ENCODE results near the gene FOXO3. TPM values are rescaled to one million over a fixed set of nuclear protein-coding genes. Genes with fewer than 3 reads are reported as not detected.

The FOXO3 gene
- total RNA-seq, 1 donor from 2014 or later: 60.3 TPM

- Mint-ChIP-seq H3K36me3 (ENCODE audit: unreplicated experiment) (peaks cover 9% of the 10 kb centered on the region), H3K27ac (ENCODE audit: unreplicated experiment) (peak overlapping the region; percentile 98), H3K9me3 (ENCODE audit: unreplicated experiment) (no peaks in the 10 kb centered on the region), H3K27me3 (ENCODE audit: unreplicated experiment) (no peaks in the 10 kb centered on the region), H3K4me1 (ENCODE audit: unreplicated experiment) (peaks cover 68% of the 10 kb centered on the region), H3K4me3 (ENCODE audit: unreplicated experiment) (no peak overlapping the region)
- TF ChIP-seq, protein P1, sequence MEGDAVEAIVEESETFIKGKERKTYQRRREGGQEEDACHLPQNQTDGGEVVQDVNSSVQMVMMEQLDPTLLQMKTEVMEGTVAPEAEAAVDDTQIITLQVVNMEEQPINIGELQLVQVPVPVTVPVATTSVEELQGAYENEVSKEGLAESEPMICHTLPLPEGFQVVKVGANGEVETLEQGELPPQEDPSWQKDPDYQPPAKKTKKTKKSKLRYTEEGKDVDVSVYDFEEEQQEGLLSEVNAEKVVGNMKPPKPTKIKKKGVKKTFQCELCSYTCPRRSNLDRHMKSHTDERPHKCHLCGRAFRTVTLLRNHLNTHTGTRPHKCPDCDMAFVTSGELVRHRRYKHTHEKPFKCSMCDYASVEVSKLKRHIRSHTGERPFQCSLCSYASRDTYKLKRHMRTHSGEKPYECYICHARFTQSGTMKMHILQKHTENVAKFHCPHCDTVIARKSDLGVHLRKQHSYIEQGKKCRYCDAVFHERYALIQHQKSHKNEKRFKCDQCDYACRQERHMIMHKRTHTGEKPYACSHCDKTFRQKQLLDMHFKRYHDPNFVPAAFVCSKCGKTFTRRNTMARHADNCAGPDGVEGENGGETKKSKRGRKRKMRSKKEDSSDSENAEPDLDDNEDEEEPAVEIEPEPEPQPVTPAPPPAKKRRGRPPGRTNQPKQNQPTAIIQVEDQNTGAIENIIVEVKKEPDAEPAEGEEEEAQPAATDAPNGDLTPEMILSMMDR (IDR thresholded peaks at IDR 0.05): no peak
- no peak for DNase-seq (ENCODE audit: extremely low spot score, unreplicated experiment)
Observed at GRCh38 chr6:108651340-108652227, 90.9 kb downstream of the FOXO3 start.

DNA sequence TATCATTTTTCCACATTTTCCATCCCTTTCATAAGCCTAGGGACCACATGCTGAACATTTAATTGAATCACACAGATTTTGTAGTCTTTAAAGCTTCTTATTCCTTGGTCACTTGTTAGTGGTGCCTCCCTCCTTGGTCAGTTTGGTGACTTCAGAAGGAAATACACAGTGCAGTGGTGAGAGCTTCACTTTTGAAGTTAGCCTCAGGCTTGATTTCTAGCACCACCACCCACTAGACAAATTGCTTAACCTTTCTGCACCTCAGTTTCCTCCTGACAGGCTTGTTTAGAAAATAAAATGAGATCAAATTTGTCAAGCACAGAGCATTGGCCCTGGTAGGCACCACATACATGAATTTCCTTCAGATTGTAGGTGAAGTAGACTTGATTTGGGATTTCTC lies 91.7 kb downstream of the FOXO3 start:
- TF ChIP-seq, protein P1 (IDR thresholded peaks at IDR 0.05): no peak
- DNase-seq (ENCODE audit: extremely low spot score, unreplicated experiment): no peak
- H3K4me1 Mint-ChIP-seq (ENCODE audit: unreplicated experiment): peaks cover 76% of the 10 kb centered on the region
- peaks cover 9% of the 10 kb centered on the region for H3K36me3 Mint-ChIP-seq (ENCODE audit: unreplicated experiment)
- no peak overlapping the region for H3K4me3 Mint-ChIP-seq (ENCODE audit: unreplicated experiment)
- H3K9me3 Mint-ChIP-seq (ENCODE audit: unreplicated experiment): no peaks in the 10 kb centered on the region
- no peaks in the 10 kb centered on the region for H3K27me3 Mint-ChIP-seq (ENCODE audit: unreplicated experiment)
- peak overlapping the region; percentile 98 for H3K27ac Mint-ChIP-seq (ENCODE audit: unreplicated experiment)

DNA sequence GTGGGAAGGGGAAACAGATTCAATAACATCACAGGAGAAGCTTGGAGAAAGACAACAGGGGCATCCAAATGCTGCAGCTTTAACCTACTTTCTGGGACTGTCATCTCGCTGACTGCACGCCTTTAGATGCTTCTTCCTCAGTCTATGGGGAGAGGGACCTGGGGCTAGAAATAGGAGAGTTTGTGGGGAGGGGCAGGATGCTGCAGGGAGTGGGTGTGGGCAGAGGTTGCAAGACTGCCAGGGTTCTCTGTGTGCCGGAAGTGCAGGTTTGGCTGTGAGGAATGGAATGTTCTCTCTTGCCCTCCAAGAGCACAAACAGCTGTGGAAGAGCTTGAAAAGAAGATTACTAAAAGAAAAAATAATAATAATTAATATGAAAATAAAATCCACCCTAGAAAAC lies 93.2 kb downstream of the FOXO3 start:
- TF ChIP-seq, protein P1 (IDR thresholded peaks at IDR 0.05): no peak
- Mint-ChIP-seq H3K36me3 (ENCODE audit: unreplicated experiment) (peaks cover 3% of the 10 kb centered on the region), H3K27ac (ENCODE audit: unreplicated experiment) (peak overlapping the region; percentile 98), H3K4me3 (ENCODE audit: unreplicated experiment) (peak overlapping the region; percentile 43), H3K4me1 (ENCODE audit: unreplicated experiment) (peaks cover 88% of the 10 kb centered on the region), H3K9me3 (ENCODE audit: unreplicated experiment) (no peaks in the 10 kb centered on the region), H3K27me3 (ENCODE audit: unreplicated experiment) (no peaks in the 10 kb centered on the region)
- DNase-seq (ENCODE audit: extremely low spot score, unreplicated experiment): no peak

DNA sequence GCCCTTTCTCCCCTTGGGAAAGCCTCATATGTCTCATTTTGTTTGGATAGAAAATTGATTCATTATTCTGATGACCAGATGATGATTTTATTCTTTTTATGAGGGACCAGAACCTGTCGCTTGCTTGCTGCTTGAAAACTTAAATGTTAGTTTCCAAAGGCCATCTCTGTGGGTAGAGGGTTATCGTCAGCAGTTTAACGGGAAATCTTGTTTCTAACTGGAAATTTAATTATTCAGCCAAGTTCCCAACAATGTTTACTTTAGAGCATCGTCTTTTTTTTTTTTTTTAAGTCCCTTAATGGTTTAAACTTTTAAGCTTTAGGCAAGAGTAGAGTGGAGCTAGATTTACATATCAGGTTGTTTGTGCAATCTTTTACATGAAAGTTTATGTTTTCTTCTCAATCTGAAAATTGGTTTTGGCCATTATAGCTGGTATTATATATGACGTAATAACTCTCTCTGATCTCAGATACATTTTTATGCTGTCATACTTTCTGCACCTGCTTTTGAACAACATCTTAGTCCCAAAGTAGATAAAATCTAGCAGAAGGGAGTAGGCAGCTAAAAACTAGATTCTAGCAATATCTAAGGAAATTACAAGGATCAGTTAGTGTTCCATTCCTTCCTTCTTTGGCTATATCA lies 93.9 kb downstream of the FOXO3 start:
- DNase-seq (ENCODE audit: extremely low spot score, unreplicated experiment): no peak
- TF ChIP-seq, protein P1 (IDR thresholded peaks at IDR 0.05): no peak
- no peaks in the 10 kb centered on the region for H3K9me3 Mint-ChIP-seq (ENCODE audit: unreplicated experiment)
- peak overlapping the region; percentile 98 for H3K27ac Mint-ChIP-seq (ENCODE audit: unreplicated experiment)
- peaks cover 88% of the 10 kb centered on the region for H3K4me1 Mint-ChIP-seq (ENCODE audit: unreplicated experiment)
- H3K27me3 Mint-ChIP-seq (ENCODE audit: unreplicated experiment): no peaks in the 10 kb centered on the region
- peak overlapping the region; percentile 18 for H3K4me3 Mint-ChIP-seq (ENCODE audit: unreplicated experiment)
- peaks cover 3% of the 10 kb centered on the region for H3K36me3 Mint-ChIP-seq (ENCODE audit: unreplicated experiment)

Data from osteocyte (in vitro differentiated cells).